ENCODE data around the gene FOXJ3. TPM values are rescaled to one million over a fixed set of nuclear protein-coding genes. Genes with fewer than 3 reads are reported as not detected.

Gene FOXJ3
- 15.5 to 18.2 TPM (median 17.1 TPM) in 5 replicates for total RNA-seq (2022; extraction: Qiagen RNA extraction)

DNA sequence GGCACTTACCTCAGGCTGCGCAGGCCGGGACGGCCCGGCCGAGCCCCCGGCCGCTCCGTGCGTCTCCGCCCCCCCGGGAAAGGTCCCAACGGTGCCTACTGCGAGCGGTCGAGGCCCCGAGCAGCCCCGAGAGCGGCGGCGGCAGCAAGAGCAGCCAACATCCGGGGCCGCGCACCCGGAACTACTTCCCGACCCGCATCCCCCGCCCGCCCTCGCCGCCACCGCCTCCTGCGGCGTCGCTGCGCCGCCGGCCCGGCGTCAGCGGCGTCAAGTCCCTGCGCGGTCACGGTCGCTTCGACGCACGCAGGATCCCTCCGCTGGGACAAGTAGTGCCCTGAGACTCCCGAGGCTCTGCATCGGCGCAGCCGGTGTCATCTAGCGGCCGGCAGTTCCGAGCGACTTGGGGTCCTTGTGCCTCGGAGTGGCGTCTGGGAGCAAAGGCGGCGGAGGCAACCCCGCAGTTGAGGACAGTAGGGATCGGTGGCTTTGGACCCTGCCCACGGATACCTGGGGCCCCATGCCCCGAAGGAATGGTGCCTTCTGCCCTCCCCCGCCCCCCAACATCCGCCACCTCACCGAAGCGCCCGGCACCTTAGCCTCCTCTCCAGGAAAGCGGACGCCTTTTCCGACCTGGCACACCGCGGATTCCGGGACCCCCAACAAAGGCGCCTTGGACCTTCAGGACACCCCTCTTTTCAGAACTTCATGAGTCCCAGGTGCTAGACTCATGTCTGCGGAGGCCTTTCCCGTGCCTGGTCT lies at the start of gene FOXJ3:
TSS of gene FOXJ3 (minus strand) at position 186 of the 759 bp plus-strand sequence. CDS start 24,142 bp downstream, outside the sequence.

DNA sequence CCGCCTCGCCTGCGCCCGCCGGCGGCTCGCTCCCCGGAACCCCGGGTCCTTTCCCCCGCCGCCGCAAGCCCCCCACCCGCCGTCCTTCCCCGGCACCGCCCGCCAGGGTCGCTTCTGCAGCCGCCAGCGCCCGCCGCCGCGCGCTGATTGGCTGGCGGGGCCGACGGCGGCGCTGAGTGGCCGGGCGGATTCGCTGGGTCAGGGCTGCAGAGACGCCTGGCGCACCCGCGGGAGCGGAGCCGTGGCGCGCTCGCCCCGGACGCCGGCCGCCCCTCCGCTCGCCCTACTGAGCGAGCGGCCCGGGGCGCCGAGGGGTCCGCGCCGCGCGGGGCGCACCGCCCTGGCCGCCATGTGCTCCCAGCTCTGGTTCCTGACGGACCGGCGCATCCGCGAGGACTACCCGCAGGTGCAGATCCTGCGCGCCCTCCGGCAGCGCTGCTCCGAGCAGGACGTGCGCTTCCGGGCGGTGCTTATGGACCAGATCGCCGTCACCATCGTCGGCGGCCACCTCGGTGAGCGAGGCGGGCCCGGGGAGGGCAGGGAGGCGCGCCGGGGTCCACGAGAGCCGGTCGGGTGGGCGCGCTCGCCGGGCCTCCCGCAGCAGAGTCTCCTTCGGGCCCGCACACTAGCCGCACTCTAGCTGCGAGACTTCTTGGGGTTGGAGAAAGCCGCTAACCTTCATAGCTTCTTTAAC lies 45.7 kb upstream of the FOXJ3 start, which contains the start of gene RIMKLA:
TSS of gene RIMKLA (plus strand) at position 207 of the 694 bp plus-strand sequence. CDS start at position 350, 143 bp downstream.

DNA sequence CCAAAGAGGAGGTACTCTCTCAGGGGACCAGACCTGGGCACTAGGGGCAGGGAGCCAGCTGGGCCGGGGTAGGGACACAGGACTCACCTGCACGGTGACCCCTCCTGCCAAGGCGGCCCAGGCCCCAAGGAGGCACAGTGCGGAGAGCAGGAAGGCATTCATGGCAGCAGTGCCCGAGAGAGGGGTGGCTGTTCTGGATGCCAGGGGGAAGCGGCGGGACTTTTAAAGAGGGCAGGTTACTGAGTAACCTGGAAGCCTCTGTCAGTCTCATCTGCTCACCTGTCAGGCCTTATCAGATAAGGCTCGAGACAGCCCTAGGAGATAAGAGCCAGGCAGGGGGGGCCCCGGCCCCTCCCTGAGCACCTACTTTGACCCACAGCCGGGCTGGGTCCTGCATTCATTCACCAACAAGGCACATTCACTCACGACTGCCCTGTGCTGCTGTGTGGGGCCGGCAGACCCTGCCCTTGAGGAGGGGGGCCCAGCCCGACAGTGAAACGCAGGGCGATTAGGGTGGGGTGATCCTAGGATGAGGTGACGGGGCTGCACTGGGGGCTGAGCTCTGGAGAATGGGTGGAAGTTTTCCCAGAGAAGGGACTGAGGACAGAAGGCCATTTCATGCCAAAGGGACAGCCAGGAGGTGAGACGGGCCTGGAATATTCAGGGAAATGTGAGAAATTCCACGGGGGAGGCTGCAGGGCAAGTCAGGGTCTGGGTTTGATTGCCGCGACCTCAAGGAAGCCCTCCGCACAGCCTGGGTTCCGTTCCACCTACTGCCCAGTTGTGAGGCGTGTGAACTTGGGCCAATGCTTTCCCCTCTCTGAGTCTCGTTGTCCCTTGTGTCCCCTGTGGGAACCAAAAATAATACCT lies 170.2 kb downstream of the FOXJ3 start, which contains the start of gene GUCA2A:
TSS of gene GUCA2A (minus strand) at position 195 of the 870 bp plus-strand sequence. CDS start at position 162, 33 bp downstream.

DNA sequence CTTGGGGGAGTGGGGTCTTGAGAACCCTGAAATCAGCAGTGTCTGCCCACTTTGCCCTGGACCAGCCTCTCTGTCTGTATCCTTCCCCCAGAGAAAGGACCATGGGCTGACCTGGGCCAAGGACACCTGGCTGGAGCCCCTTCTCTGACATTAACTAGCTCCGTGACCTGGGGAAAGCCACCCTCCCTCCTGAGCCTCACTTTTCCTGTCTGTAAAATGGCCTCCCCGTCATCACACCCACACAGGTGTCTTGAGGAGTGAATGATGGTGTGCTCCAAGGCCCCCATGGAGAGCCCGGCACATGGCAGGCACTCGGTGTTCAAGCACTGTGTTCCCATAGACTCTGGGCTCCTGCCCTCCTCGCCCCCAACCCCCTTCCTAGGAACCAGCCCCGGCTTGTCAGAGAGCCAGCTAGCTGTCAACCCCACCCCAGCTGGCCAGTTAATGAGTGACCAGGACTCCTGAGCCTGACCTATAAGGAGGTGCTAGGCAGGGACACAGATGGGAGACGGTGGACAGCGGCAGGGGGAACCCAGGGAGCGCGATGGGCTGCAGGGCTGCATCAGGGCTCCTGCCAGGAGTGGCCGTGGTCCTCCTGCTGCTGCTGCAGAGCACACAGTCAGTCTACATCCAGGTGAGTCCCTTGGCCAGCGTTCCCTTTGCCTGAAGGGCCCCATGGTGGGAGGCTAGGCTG lies 182.0 kb downstream of the FOXJ3 start, which contains the start of gene GUCA2B:
TSS of gene GUCA2B (plus strand) at position 504 of the 694 bp plus-strand sequence. CDS start at position 545, 41 bp downstream.

Other genes with a start within 250 kb of the FOXJ3 start
- gene GUCA2B, start 181.8 kb downstream of the FOXJ3 start, total RNA-seq (2022; extraction: Qiagen RNA extraction) = 0.20 to 0.49 TPM (median 0.37 TPM) in 5 replicates
- gene GUCA2A, start 170.5 kb downstream of the FOXJ3 start, total RNA-seq (2022; extraction: Qiagen RNA extraction) = 0.13 TPM in 1 of 5 replicates, not detected in the others
- 0.36 to 0.91 TPM (median 0.57 TPM) in 5 replicates for gene RIMKLA, start 45.6 kb upstream of the FOXJ3 start, total RNA-seq (2022; extraction: Qiagen RNA extraction)
- gene ZMYND12, start 120.8 kb upstream of the FOXJ3 start, total RNA-seq (2022; extraction: Qiagen RNA extraction) = 0.14 to 0.63 TPM (median 0.34 TPM) in 5 replicates
- 35.1 to 42.7 TPM (median 36.2 TPM) in 5 replicates for gene PPCS, start 121.3 kb upstream of the FOXJ3 start, total RNA-seq (2022; extraction: Qiagen RNA extraction)
- gene CCDC30, start 128.1 kb upstream of the FOXJ3 start, total RNA-seq (2022; extraction: Qiagen RNA extraction) = 0.32 to 0.88 TPM (median 0.62 TPM) in 5 replicates